HCT116 (cell line): ENCODE measurements around the gene GDF10. TPM values are rescaled to one million over a fixed set of nuclear protein-coding genes. Genes with fewer than 3 reads are reported as not detected.

Source experiments
- ATAC-seq: fragments of 200-7000 bp; cut with Tn5 transposase; 2 replicates; pipeline ENCODE4 v1.9.1; 2020; ENCODE audit warnings: mild to moderate bottlenecking, moderate library complexity
- BruUV-seq: library from RNA; stranded (reverse); fragments of 400-500 nt; replicated peaks from 2 replicates; lab custom pipeline; 2021; lab: Mats Ljungman, UMichigan
- CTCF ChIA-PET: fragments of 300-600 bp; sonication (Branson Sonifier 250); formaldehyde crosslinking; loops from one replicate; lab custom pipeline; 2021; ENCODE audit warnings: antibody characterized with exemption; lab: Charles Lee
- POLR2A ChIA-PET: fragments of 300-600, 350-600 bp; sonication (Branson Sonifier 250); formaldehyde crosslinking; loops from one replicate; lab custom pipeline; 2021; ENCODE audit warnings: antibody characterized with exemption; lab: Charles Lee
- RAD21 ChIA-PET, 2 experiments: fragments of 300-600 bp; sonication (Branson Sonifier 250); formaldehyde crosslinking; loops; one replicate each; lab custom pipeline; 2023; ENCODE audit warnings: low total read pairs in 2 of 2; ENCODE audit not compliant: uncharacterized antibody in 2 of 2, unreplicated experiment in 2 of 2, low non-redundant PET in 1 of 2; lab: Charles Lee
- DNase-seq: peaks from one replicate; pipeline ENCODE4 v3.0.0-alpha.2; 2010; ENCODE audit warnings: low read depth, low spot score
- H2AFZ ChIP-seq: fragments of 200-600 bp; shearing (Covaris generic), sonication (generic); 2 replicates; pipeline ENCODE4 v1.6.1; 2017; ENCODE audit warnings: low read depth, mixed run types, mixed read lengths, antibody characterized with exemption, low read length; ENCODE audit not compliant: poor library complexity, severe bottlenecking
- H3K27ac ChIP-seq: 2 replicates; pipeline ENCODE4 v1.5.1; 2012; ENCODE audit warnings: low read depth, low read length
- H3K27me3 ChIP-seq: fragments of 200-600 bp; sonication (generic); 2 replicates; pipeline ENCODE4 v1.6.1; 2016; ENCODE audit warnings: mixed run types, low read length, mixed read lengths; ENCODE audit not compliant: insufficient read depth
- H3K36me3 ChIP-seq, 2 experiments: fragments of 200-500 bp in 1 of 2; fragments of 200-600 bp in 1 of 2; sonication (Bioruptor generic) in 1 of 2; sonication (generic) in 1 of 2; 2 replicates each; pipeline versions ENCODE4 v1.5.1 to v1.6.1; 2014 to 2016; ENCODE audit warnings: low read length in 2 of 2, inconsistent platforms in 1 of 2, mixed read lengths in 1 of 2, mixed run types in 1 of 2; ENCODE audit not compliant: insufficient read depth in 2 of 2, control insufficient read depth in 1 of 2
- H3K4me1 ChIP-seq, 2 experiments: fragments of 200-600 bp in 1 of 2; sonication (generic) in 1 of 2; 2 replicates each; pipeline versions ENCODE4 v1.5.1 to v1.6.1; 2012 to 2017; ENCODE audit warnings: low read length in 2 of 2, inconsistent platforms in 1 of 2, mild to moderate bottlenecking in 1 of 2, mixed read lengths in 1 of 2, mixed run types in 1 of 2, moderate library complexity in 1 of 2; ENCODE audit not compliant: insufficient read depth in 2 of 2, control insufficient read depth in 1 of 2
- H3K4me2 ChIP-seq: fragments of 200-600 bp; sonication (generic); 2 replicates; pipeline ENCODE4 v1.6.1; 2017; ENCODE audit warnings: mixed run types, low read length, mixed read lengths
- H3K4me3 ChIP-seq, 2 experiments: fragments of 200-600 bp in 1 of 2; sonication (generic) in 1 of 2; replicated peaks in 1 of 2; 2 replicates each; pipeline ENCODE4 v1.5.1; 2011 to 2016; ENCODE audit warnings: low read length in 2 of 2, control low read depth in 1 of 2, low read depth in 1 of 2, mild to moderate bottlenecking in 1 of 2, mixed read lengths in 1 of 2, mixed run types in 1 of 2
- H3K79me2 ChIP-seq: fragments of 200-600 bp; sonication (generic); 2 replicates; pipeline ENCODE4 v1.6.1; 2017; ENCODE audit warnings: mild to moderate bottlenecking, mixed run types, low read length, moderate library complexity, mixed read lengths; ENCODE audit not compliant: insufficient read depth
- H3K9ac ChIP-seq: fragments of 200-600 bp; sonication (generic); 2 replicates; pipeline ENCODE4 v1.6.1; 2016; ENCODE audit warnings: low read length, mixed read lengths
- H3K9me2 ChIP-seq: fragments of 200-600 bp; sonication (generic), shearing (Covaris generic); 2 replicates; pipeline ENCODE4 v1.6.1; 2017; ENCODE audit warnings: mixed run types, mild to moderate bottlenecking, moderate library complexity; ENCODE audit not compliant: insufficient read depth
- H3K9me3 ChIP-seq, 2 experiments: fragments of 200-500 bp in 1 of 2; fragments of 200-600 bp in 1 of 2; sonication (Bioruptor generic) in 1 of 2; sonication (generic) in 1 of 2; 2 replicates each; pipeline ENCODE4 v1.6.1; 2014 to 2017; ENCODE audit warnings: low read length in 2 of 2, mixed read lengths in 2 of 2, inconsistent platforms in 1 of 2, low read depth in 1 of 2, mild to moderate bottlenecking in 1 of 2, mixed run types in 1 of 2, moderate library complexity in 1 of 2; ENCODE audit not compliant: control insufficient read depth in 1 of 2, insufficient read depth in 1 of 2
- H4K20me1 ChIP-seq: fragments of 200-600 bp; sonication (generic), shearing (Covaris generic); 2 replicates; pipeline ENCODE4 v1.6.1; 2017; ENCODE audit warnings: mixed run types, mild to moderate bottlenecking, moderate library complexity; ENCODE audit not compliant: insufficient read depth
- ELF1 ChIP-seq: IDR thresholded peaks from 2 replicates; pipeline ENCODE4 v1.6.1; 2012; ENCODE audit warnings: low read depth, borderline replicate concordance
- MAX ChIP-seq: IDR thresholded peaks from 2 replicates; pipeline ENCODE4 v1.6.1; 2012
- POLR2A ChIP-seq: IDR thresholded peaks from 2 replicates; pipeline ENCODE4 v1.7.0; 2011; ENCODE audit warnings: borderline replicate concordance; ENCODE audit not compliant: insufficient read depth, insufficient read length; ENCODE audit errors: extremely low read depth
- POLR2AphosphoS5 ChIP-seq: IDR thresholded peaks from 2 replicates; pipeline ENCODE4 v1.6.1; 2011; ENCODE audit warnings: mild to moderate bottlenecking, low read depth, low read length, moderate library complexity
- REST ChIP-seq: IDR thresholded peaks from 2 replicates; pipeline ENCODE4 v1.6.1; 2012; ENCODE audit warnings: low read depth
- SIN3A ChIP-seq: IDR thresholded peaks from 2 replicates; pipeline ENCODE4 v1.6.1; 2012; ENCODE audit warnings: low read depth
- TCF7L2 ChIP-seq: IDR thresholded peaks from 2 replicates; pipeline ENCODE4 v1.7.0; 2011; ENCODE audit warnings: borderline replicate concordance, inconsistent platforms; ENCODE audit not compliant: insufficient read depth, insufficient read length; ENCODE audit errors: extremely low read depth
- intact Hi-C: fragments of 100-400 bp; cut with micrococcal nuclease; formaldehyde crosslinking; loops from 2 replicates; pipeline ENCODE4 v1.10.0; 2022
- total RNA-seq: library from RNA; stranded (reverse); gene quantifications from one replicate; pipeline ENCODE4 v1.2.1, GENCODE V29; 2021; ENCODE audit not compliant: unreplicated experiment
- TF ChIP-seq, protein P1 (sequence below): IDR thresholded peaks from 2 replicates; pipeline ENCODE4 v1.6.1; 2011; ENCODE audit warnings: mild to moderate bottlenecking, low read length, moderate library complexity; ENCODE audit not compliant: insufficient replicate concordance; ENCODE audit errors: extremely low read depth
- TF ChIP-seq, protein P2 (sequence below): IDR thresholded peaks from 2 replicates; pipeline ENCODE4 v1.6.1; 2012

The GDF10 gene
- total RNA-seq, 1 experiment from 2014 or later, result not detected

GRCh38 chr10:47257396-47258120 lies 42.4 kb upstream of the GDF10 start:
- no peak for ATAC-seq
- no peak for DNase-seq

More at GRCh38 chr10:47257396-47258120, 42.4 kb upstream of the GDF10 start:
- no peak for TF ChIP-seq MAX
- TF ChIP-seq TCF7L2, result no peak
- TF ChIP-seq POLR2A, result no peak
- no peak for TF ChIP-seq ELF1
- no peak for TF ChIP-seq POLR2AphosphoS5
- no peak for TF ChIP-seq REST
- TF ChIP-seq SIN3A, result no peak
- TF ChIP-seq, protein P1, sequence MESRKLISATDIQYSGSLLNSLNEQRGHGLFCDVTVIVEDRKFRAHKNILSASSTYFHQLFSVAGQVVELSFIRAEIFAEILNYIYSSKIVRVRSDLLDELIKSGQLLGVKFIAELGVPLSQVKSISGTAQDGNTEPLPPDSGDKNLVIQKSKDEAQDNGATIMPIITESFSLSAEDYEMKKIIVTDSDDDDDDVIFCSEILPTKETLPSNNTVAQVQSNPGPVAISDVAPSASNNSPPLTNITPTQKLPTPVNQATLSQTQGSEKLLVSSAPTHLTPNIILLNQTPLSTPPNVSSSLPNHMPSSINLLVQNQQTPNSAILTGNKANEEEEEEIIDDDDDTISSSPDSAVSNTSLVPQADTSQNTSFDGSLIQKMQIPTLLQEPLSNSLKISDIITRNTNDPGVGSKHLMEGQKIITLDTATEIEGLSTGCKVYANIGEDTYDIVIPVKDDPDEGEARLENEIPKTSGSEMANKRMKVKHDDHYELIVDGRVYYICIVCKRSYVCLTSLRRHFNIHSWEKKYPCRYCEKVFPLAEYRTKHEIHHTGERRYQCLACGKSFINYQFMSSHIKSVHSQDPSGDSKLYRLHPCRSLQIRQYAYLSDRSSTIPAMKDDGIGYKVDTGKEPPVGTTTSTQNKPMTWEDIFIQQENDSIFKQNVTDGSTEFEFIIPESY, result no peak
- TF ChIP-seq, protein P2, sequence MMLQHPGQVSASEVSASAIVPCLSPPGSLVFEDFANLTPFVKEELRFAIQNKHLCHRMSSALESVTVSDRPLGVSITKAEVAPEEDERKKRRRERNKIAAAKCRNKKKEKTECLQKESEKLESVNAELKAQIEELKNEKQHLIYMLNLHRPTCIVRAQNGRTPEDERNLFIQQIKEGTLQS, result no peak
- Histone ChIP-seq H3K9ac (no peak overlapping the region), H3K4me3 (no peak overlapping the region), H3K9me3 (no peaks in the 10 kb centered on the region), H3K4me2 (no peak overlapping the region), H3K36me3 (no peaks in the 10 kb centered on the region), H2AFZ (no peak overlapping the region), H3K27me3 (peaks cover 4% of the 10 kb centered on the region; the same call in 1 of the 2 replicates), H3K9me2 (no peaks in the 10 kb centered on the region), H3K27ac (no peak overlapping the region), H4K20me1 (no peaks in the 10 kb centered on the region), H3K4me1 (no peaks in the 10 kb centered on the region), H3K79me2 (no peaks in the 10 kb centered on the region)
- no TSS peak for BruUV-seq
- intact Hi-C loops, result no loop called here
- POLR2A ChIA-PET, result no interaction called here
- RAD21 ChIA-PET, result no interaction called here
- CTCF ChIA-PET, result no interaction called here
